HepG2 (cell line): Measurements from ENCODE around the gene AJUBA. TPM values are rescaled to one million over a fixed set of nuclear protein-coding genes. Genes with fewer than 3 reads are reported as not detected.

Experiments used
- AHR ChIP-seq: IDR thresholded peaks from 2 replicates; pipeline ENCODE4 v1.6.1; 2018; ENCODE audit warnings: missing genetic modification reagents, missing compliant biosample characterization
- CTCF ChIP-seq: sonication (generic); formaldehyde crosslinking; IDR thresholded peaks from 2 replicates; pipeline ENCODE4 v1.5.0; 2020; ENCODE audit warnings: mild to moderate bottlenecking, missing genetic modification reagents, moderate library complexity
- EEA1 ChIP-seq: sonication (generic); formaldehyde crosslinking; IDR thresholded peaks from 2 replicates; pipeline ENCODE4 v1.5.1; 2020; ENCODE audit warnings: mild to moderate bottlenecking, missing genetic modification reagents, borderline replicate concordance
- KDM2A ChIP-seq: sonication (generic); formaldehyde crosslinking; IDR thresholded peaks from 2 replicates; pipeline ENCODE4 v1.4.0; 2020; ENCODE audit warnings: low read depth, missing genetic modification reagents, borderline replicate concordance
- NFE2 ChIP-seq: sonication (generic); formaldehyde crosslinking; IDR thresholded peaks from 2 replicates; pipeline ENCODE4 v1.4.0; 2020; ENCODE audit warnings: missing genetic modification reagents
- RFX1 ChIP-seq: fragments of 450-650 bp; IDR thresholded peaks from 2 replicates; pipeline ENCODE4 v1.6.1; 2017
- TIGD3 ChIP-seq: sonication (generic); formaldehyde crosslinking; IDR thresholded peaks from 2 replicates; pipeline ENCODE4 v1.5.1; 2020; ENCODE audit warnings: mild to moderate bottlenecking, missing genetic modification reagents, borderline replicate concordance
- ZBTB10 ChIP-seq: sonication (generic); formaldehyde crosslinking; IDR thresholded peaks from 2 replicates; pipeline ENCODE4 v1.4.0; 2020; ENCODE audit warnings: missing genetic modification reagents, borderline replicate concordance
- ZFP37 ChIP-seq: sonication (generic); formaldehyde crosslinking; IDR thresholded peaks from 2 replicates; pipeline ENCODE4 v1.4.0; 2020; ENCODE audit warnings: missing genetic modification reagents, borderline replicate concordance
- ZNF292 ChIP-seq: sonication (generic); formaldehyde crosslinking; IDR thresholded peaks from 2 replicates; pipeline ENCODE4 v1.8.1; 2022; ENCODE audit warnings: mild to moderate bottlenecking, low read depth, missing genetic modification reagents, borderline replicate concordance
- ZNF609 ChIP-seq: sonication (generic); formaldehyde crosslinking; IDR thresholded peaks from 2 replicates; pipeline ENCODE4 v1.4.0; 2020; ENCODE audit warnings: mild to moderate bottlenecking, missing genetic modification reagents, borderline replicate concordance
- polyA plus RNA-seq, 8 experiments: library from polyadenylated mRNA; depleted of rRNA in 3 of 8; stranded (reverse) in 7 of 8; unstranded in 1 of 8; fragments of >200 nt; fragmentation: Illumina TruSeq in 4 of 8; extraction: Trizol in 4 of 8; gene quantifications; 2 replicates each; pipeline versions ENCODE4 v1.2.1 to v1.2.3, GENCODE V29; 2011 to 2016; ENCODE audit warnings: low read depth in 4 of 8, missing spikeins in 1 of 8, mixed read lengths in 1 of 8; ENCODE audit not compliant: insufficient read depth in 1 of 8
- total RNA-seq, 5 experiments: library from RNA; depleted of rRNA; stranded (reverse); fragments of >200 nt; fragmentation: Illumina TruSeq; extraction: Trizol; gene quantifications; 2 replicates each; pipeline ENCODE4 v1.2.3, GENCODE V29; 2016; ENCODE audit warnings: low read depth in 1 of 5

AJUBA gene
- total and polyA plus RNA-seq, 2 of the 13 experiments (the other 11 are each of a cell fraction or from before 2014, with no cell fraction given), result 157 to 241 TPM

- TF ChIP-seq KDM2A (CRISPR knock-in tag), result no peak
- TF ChIP-seq CTCF (CRISPR knock-in tag), result no peak
- no peak for TF ChIP-seq NFE2 (CRISPR knock-in tag)
- no peak for TF ChIP-seq ZBTB10 (CRISPR knock-in tag)
- no peak for TF ChIP-seq AHR (CRISPR knock-in tag)
- no peak for TF ChIP-seq EEA1 (CRISPR knock-in tag)
- no peak for TF ChIP-seq TIGD3
- TF ChIP-seq RFX1, result no peak
- no peak for TF ChIP-seq ZNF292 (CRISPR knock-in tag)
- no peak for TF ChIP-seq ZNF609
- TF ChIP-seq ZFP37 (CRISPR knock-in tag), result peak; percentile 75; the same call in 1 of the 2 replicates
Observed at GRCh38 chr14:22985894-22986507, 3.6 kb upstream of the AJUBA start (continued).
